C1 segment of cervical spinal cord (tissue), 14 donors: Measurements from ENCODE around the gene TRMT61A.

Source experiments
- DNase-seq, 14 donors: peaks; one replicate each; lab custom pipeline; 2025; lab: John Stamatoyannopoulos, UW

TRMT61A gene

GRCh38 chr14:103561381-103562178 lies 32.6 kb downstream of the TRMT61A start:
- no peak for DNase-seq

GRCh38 chr14:103562179-103562428 lies 33.1 kb downstream of the TRMT61A start:
- DNase-seq = no peak

GRCh38 chr14:103562429-103563225 lies 33.6 kb downstream of the TRMT61A start, which contains the start of the genes BAG5 and COA8:
BAG5 (minus strand) TSS chr14:103562657; CDS start chr14:103561164, 1,493 bp downstream.
COA8 (plus strand) TSS chr14:103562960; CDS start chr14:103563002, 42 bp downstream.
- peak in 13 of 14 donors; percentile 82 to 97 (median 90) for DNase-seq

GRCh38 chr14:103563226-103563620 lies 34.2 kb downstream of the TRMT61A start:
- DNase-seq = no peak

- no peak for DNase-seq
These were observed 35.0 kb downstream of the TRMT61A start for GRCh38 chr14:103563844-103564505.

GRCh38 chr14:103568952-103569351 lies 40.0 kb downstream of the TRMT61A start:
- no peak for DNase-seq

GRCh38 chr14:103569408-103569807 lies 40.4 kb downstream of the TRMT61A start:
- DNase-seq = no peak

GRCh38 chr14:103574104-103574503 lies 45.1 kb downstream of the TRMT61A start:
- no peak for DNase-seq

- DNase-seq = no peak
These were observed 45.8 kb downstream of the TRMT61A start for GRCh38 chr14:103574707-103575285.

- peak in 11 of 14 donors; percentile 20 to 78 (median 49) for DNase-seq
These were observed 47.5 kb downstream of the TRMT61A start for GRCh38 chr14:103576371-103577024.

GRCh38 chr14:103578401-103579075 lies 49.5 kb downstream of the TRMT61A start:
- DNase-seq = no peak

- DNase-seq = no peak
These were observed 52.2 kb downstream of the TRMT61A start for GRCh38 chr14:103581206-103581605.

- DNase-seq = no peak
These were observed 53.1 kb downstream of the TRMT61A start for GRCh38 chr14:103581954-103582703.

GRCh38 chr14:103584326-103584915 lies 55.4 kb downstream of the TRMT61A start:
- no peak for DNase-seq
